ENCODE data around the gene PDE3B.
"Not testable (repeated sequence)": the region's sequence is repeated elsewhere in the genome, so short reads cannot be mapped to it uniquely, and the experiment has no call there.

Gene PDE3B

DNA sequence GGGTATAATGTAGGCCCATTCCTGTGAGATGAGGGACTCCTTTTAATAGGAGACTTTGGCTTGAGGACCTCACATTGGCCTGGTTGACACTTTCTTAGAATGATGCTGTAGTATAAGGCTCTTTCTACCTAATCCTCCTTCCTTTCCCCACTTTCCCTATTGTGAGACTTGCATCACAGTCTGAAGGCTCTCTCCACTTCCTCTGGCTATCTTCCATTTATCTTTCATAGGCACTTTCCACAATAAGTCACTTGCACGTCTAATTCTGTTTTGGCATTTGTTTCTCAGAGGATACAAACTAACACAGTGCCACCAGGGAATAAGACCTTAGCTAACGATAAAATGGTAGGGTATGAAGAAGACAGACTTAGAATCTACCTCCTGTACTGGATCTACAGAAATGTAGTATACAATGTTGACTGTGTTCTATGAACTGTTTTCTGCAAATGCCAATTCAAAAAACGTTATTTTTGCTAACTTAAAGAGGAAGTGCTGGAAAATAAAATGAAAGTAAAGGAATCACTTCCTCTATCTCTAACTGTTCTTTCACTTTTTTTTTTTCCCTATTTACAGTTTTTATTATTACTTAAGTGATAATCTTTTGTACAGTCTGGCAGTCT is 17.9 kb upstream of the PDE3B start:
- no peak overlapping the region for H3K27ac ChIP-seq (ENCODE audit: low read depth, low read length)
- no peak overlapping the region for H3K4me3 ChIP-seq (ENCODE audit: low read length)
- H3K27me3 ChIP-seq (ENCODE audit: control insufficient read depth, insufficient read depth, low read length), result no peaks in the 10 kb centered on the region
- H3K36me3 ChIP-seq (ENCODE audit: control insufficient read depth, insufficient read depth, low read length), result no peaks in the 10 kb centered on the region
- peaks cover 16% of the 10 kb centered on the region for H3K4me1 ChIP-seq (ENCODE audit: control insufficient read depth, insufficient read depth, low read length)
- no peak overlapping the region for H3K9ac ChIP-seq (ENCODE audit: low read length)

DNA sequence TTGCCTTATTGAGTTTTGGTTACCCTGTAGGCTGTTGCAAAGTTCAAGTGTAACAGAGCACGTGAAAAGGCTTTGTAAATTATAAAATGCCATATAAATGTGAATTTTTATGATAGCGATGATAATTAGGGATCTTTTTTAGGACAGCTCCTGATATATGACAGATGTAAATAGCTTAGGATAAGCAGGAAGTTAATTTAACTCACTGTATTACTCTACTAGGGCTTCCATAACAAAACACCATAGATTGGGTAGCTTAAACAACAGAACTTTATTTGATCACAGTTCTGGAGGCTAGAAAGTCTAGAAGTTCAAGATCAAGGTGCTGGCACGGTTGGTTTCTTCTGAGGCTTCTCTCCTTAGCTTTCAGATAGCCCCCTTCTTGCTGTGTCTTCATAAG is 17.0 kb upstream of the PDE3B start:
- Histone ChIP-seq H3K4me3 (ENCODE audit: low read length) (no peak overlapping the region), H3K4me1 (ENCODE audit: control insufficient read depth, insufficient read depth, low read length) (peaks cover 10% of the 10 kb centered on the region), H3K9ac (ENCODE audit: low read length) (no peak overlapping the region), H3K27ac (ENCODE audit: low read depth, low read length) (no peak overlapping the region), H3K36me3 (ENCODE audit: control insufficient read depth, insufficient read depth, low read length) (no peaks in the 10 kb centered on the region), H3K27me3 (ENCODE audit: control insufficient read depth, insufficient read depth, low read length) (no peaks in the 10 kb centered on the region)

DNA sequence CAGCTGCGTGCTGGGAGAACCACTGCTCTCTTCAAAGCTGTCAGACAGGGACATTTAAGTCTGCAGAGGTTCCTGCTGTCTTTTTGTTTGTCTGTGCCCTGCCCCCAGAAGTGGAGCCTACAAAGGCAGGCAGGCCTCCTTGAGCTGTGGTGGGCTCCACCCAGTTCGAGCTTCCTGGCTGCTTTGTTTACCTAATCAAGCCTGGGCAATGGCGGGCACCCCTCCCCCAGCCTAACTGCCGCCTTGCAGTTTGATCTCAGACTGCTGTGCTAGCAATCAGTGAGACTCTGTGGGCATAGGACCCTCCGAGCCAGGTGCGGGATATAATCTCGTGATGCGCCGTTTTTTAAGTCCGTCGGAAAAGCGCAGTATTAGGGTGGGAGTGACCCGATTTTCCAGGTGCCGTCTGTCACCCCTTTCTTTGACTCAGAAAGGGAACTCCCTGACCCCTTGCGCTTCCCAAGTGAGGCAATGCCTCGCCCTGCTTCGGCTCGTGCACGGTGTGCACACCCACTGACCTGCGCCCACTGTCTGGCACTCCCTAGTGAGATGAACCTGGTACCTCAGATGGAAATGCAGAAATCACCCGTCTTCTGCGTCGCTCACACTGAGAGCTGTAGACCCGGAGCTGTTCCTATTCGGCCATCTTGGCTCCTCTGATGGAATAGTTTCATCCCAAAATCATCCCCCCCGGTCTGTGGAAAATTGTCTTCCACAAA is 9.9 kb upstream of the PDE3B start:
- not testable (repeated sequence) for H3K9ac ChIP-seq (ENCODE audit: low read length)

DNA sequence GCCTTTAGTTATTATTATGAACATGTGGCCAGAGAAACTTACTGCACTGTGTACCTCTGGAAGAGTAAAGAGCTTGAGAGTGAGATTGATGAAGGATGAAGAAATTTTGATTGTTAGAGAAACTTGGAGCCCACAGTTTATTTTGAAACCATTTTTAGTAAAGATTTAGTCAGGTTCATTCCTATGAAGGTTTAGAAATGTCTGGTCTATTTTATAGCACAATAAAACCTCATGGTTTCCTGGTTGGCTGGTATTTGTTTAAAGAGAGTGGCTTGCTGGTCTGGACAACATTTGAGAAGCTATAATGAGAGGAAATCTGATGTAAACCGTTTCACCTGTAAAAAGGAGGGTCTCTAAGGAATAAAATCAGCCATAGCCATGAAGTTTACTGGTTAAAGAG is 8.8 kb upstream of the PDE3B start:
- Histone ChIP-seq H3K9ac (ENCODE audit: low read length) (no peak overlapping the region), H3K4me3 (ENCODE audit: low read length) (no peak overlapping the region), H3K27me3 (ENCODE audit: control insufficient read depth, insufficient read depth, low read length) (no peaks in the 10 kb centered on the region), H3K36me3 (ENCODE audit: control insufficient read depth, insufficient read depth, low read length) (no peaks in the 10 kb centered on the region), H3K4me1 (ENCODE audit: control insufficient read depth, insufficient read depth, low read length) (peaks cover 11% of the 10 kb centered on the region), H3K27ac (ENCODE audit: low read depth, low read length) (peak overlapping the region; percentile 43)

More for the DNA sequence above, 9.9 kb upstream of the PDE3B start:
- H3K27me3 ChIP-seq (ENCODE audit: control insufficient read depth, insufficient read depth, low read length); H3K27ac ChIP-seq (ENCODE audit: low read depth, low read length); H3K4me3 ChIP-seq (ENCODE audit: low read length); H3K36me3 ChIP-seq (ENCODE audit: control insufficient read depth, insufficient read depth, low read length): not testable (repeated sequence)
- peaks cover 11% of the 10 kb centered on the region for H3K4me1 ChIP-seq (ENCODE audit: control insufficient read depth, insufficient read depth, low read length)

DNA sequence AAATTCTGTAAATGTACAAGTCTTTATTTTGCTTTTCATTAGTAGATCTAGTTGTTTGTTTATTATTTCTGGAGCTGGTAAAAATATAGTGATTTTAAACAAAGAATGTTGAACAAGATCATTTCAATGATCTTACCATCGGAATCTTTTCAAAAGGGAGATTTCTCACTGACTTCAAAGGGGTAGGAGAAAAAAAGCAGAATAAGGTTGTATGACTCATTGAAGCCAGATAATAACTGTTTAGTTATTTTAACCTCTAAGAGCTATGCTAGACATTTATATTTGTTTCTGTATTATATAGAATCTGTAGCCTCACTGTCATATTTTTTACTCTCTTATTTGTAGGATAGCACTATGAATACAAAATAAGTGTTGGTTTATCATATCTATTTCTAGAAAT is 8.1 kb upstream of the PDE3B start:
- H3K9ac ChIP-seq (ENCODE audit: low read length), result no peak overlapping the region
- no peak overlapping the region for H3K27ac ChIP-seq (ENCODE audit: low read depth, low read length)
- H3K4me1 ChIP-seq (ENCODE audit: control insufficient read depth, insufficient read depth, low read length), result peaks cover 11% of the 10 kb centered on the region
- no peak overlapping the region for H3K4me3 ChIP-seq (ENCODE audit: low read length)
- no peaks in the 10 kb centered on the region for H3K27me3 ChIP-seq (ENCODE audit: control insufficient read depth, insufficient read depth, low read length)
- no peaks in the 10 kb centered on the region for H3K36me3 ChIP-seq (ENCODE audit: control insufficient read depth, insufficient read depth, low read length)

DNA sequence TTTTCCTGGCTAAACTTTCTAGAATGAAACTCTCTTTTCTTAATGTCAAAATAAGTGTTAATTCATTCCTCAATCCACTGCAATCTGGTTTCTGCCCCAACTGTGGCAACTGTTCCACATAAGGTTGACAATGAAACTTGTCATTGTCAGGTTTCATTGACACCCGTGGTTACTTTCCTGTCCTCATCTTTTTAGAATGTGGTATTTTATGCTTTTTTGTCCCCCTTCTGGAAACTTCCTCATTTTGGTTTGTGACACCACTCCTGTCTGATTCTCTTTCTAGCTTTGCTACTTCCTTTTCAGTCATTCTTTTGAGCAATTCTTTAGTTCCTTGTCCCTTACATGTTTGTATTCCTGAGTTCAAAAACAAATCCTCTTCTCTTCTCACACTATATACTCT is 7.5 kb upstream of the PDE3B start:
- peaks cover 11% of the 10 kb centered on the region for H3K4me1 ChIP-seq (ENCODE audit: control insufficient read depth, insufficient read depth, low read length)
- no peak overlapping the region for H3K9ac ChIP-seq (ENCODE audit: low read length)
- no peak overlapping the region for H3K27ac ChIP-seq (ENCODE audit: low read depth, low read length)
- no peak overlapping the region for H3K4me3 ChIP-seq (ENCODE audit: low read length)
- H3K36me3 ChIP-seq (ENCODE audit: control insufficient read depth, insufficient read depth, low read length), result no peaks in the 10 kb centered on the region
- no peaks in the 10 kb centered on the region for H3K27me3 ChIP-seq (ENCODE audit: control insufficient read depth, insufficient read depth, low read length)

DNA sequence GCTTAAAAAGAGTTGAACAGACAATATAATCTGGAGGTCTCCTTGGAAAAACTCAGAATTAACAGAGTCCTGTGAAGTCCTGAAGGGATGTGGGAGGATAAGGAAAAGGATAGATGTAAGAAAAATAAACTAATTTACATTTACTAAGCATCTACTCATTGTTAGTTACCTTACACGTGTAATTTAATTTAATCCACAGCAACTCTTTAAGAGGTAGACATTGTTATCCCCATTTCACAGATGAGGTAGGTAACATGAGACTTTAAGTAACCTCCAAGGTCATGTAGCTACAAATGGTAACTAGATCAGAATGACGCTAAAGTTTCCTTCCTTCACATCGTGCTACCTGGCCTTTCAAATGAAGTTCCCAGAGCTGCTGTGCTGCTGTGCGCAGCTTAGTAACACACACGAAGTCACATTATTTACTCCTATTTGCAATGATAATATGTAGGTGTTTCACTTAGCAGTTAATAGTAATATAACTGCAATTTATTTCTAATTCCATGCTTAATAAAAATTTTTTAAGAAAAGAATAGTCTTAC is 5.7 kb upstream of the PDE3B start:
- H3K27ac ChIP-seq (ENCODE audit: low read depth, low read length), result peak overlapping the region; percentile 37
- no peak overlapping the region for H3K9ac ChIP-seq (ENCODE audit: low read length)
- no peaks in the 10 kb centered on the region for H3K36me3 ChIP-seq (ENCODE audit: control insufficient read depth, insufficient read depth, low read length)
- peaks cover 21% of the 10 kb centered on the region for H3K4me1 ChIP-seq (ENCODE audit: control insufficient read depth, insufficient read depth, low read length)
- H3K4me3 ChIP-seq (ENCODE audit: low read length), result no peak overlapping the region
- H3K27me3 ChIP-seq (ENCODE audit: control insufficient read depth, insufficient read depth, low read length), result no peaks in the 10 kb centered on the region

DNA sequence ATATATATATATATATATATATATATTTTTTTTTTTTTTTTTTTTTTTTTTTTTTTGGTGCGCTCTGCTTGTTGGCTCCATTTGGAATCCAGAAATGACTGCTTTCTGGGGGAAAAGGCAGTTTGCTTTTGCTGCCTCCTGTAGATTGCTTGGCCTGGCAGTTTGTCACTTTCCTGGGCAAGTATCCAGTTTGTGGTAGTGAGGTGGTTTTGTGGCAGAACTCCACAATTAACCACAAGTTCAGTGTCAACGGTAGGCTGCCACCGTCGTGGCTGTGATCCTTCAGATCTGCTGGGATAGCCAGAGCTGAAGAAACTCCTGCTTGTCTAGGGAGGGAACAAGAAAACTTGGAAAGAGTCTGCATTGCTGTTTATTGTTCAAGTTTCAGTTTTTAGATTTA is 5.0 kb upstream of the PDE3B start:
- Histone ChIP-seq H3K4me3 (ENCODE audit: low read length) (no peak overlapping the region), H3K27me3 (ENCODE audit: control insufficient read depth, insufficient read depth, low read length) (no peaks in the 10 kb centered on the region), H3K27ac (ENCODE audit: low read depth, low read length) (no peak overlapping the region), H3K36me3 (ENCODE audit: control insufficient read depth, insufficient read depth, low read length) (no peaks in the 10 kb centered on the region), H3K9ac (ENCODE audit: low read length) (no peak overlapping the region), H3K4me1 (ENCODE audit: control insufficient read depth, insufficient read depth, low read length) (peaks cover 21% of the 10 kb centered on the region)

DNA sequence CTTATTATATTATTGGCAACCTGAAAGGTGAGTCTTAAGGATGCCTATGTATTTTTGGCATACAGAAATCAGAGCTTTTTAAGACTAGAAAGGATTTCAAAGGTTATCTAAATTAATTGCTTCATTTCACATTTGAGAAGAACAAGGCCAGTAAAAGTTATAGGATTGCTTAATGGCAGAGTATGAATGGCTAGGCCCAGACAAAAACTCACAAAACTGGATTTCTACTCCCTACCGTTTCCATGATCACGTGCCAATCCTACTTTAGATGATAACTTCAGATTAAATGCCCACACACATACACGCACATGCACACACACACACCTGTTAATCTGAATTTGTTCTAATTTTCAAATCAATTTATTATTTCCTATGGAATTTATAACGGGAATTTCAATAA is 1.8 kb upstream of the PDE3B start:
- Histone ChIP-seq H3K4me1 (ENCODE audit: control insufficient read depth, insufficient read depth, low read length) (peaks cover 14% of the 10 kb centered on the region), H3K9ac (ENCODE audit: low read length) (no peak overlapping the region), H3K36me3 (ENCODE audit: control insufficient read depth, insufficient read depth, low read length) (no peaks in the 10 kb centered on the region), H3K4me3 (ENCODE audit: low read length) (peak overlapping the region; percentile 9), H3K27ac (ENCODE audit: low read depth, low read length) (peak overlapping the region; percentile 21), H3K27me3 (ENCODE audit: control insufficient read depth, insufficient read depth, low read length) (no peaks in the 10 kb centered on the region)

DNA sequence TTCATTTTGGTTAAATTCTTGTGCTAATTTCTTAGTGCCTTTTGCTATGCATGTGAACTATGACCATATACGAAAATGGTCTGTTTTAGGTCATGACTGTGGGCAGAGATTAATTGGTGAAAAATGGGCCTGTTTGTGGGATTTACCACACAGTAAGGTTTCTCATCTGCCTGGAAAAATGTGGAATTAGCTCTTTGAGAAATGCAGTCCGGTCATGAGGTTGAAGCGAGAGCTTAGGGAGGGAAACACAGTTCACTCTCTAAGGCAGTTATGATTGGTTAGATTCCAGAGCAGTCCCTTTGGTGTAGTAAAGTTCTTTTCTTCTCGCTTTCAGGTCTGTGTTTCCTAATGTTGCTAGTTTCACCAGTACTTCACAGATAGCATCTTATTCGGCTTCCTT is 1.2 kb upstream of the PDE3B start:
- peaks cover 14% of the 10 kb centered on the region for H3K4me1 ChIP-seq (ENCODE audit: control insufficient read depth, insufficient read depth, low read length)
- H3K27ac ChIP-seq (ENCODE audit: low read depth, low read length), result peak overlapping the region; percentile 84
- H3K4me3 ChIP-seq (ENCODE audit: low read length), result peak overlapping the region; percentile 92
- no peaks in the 10 kb centered on the region for H3K27me3 ChIP-seq (ENCODE audit: control insufficient read depth, insufficient read depth, low read length)
- H3K36me3 ChIP-seq (ENCODE audit: control insufficient read depth, insufficient read depth, low read length), result no peaks in the 10 kb centered on the region
- H3K9ac ChIP-seq (ENCODE audit: low read length), result peak overlapping the region; percentile 18

DNA sequence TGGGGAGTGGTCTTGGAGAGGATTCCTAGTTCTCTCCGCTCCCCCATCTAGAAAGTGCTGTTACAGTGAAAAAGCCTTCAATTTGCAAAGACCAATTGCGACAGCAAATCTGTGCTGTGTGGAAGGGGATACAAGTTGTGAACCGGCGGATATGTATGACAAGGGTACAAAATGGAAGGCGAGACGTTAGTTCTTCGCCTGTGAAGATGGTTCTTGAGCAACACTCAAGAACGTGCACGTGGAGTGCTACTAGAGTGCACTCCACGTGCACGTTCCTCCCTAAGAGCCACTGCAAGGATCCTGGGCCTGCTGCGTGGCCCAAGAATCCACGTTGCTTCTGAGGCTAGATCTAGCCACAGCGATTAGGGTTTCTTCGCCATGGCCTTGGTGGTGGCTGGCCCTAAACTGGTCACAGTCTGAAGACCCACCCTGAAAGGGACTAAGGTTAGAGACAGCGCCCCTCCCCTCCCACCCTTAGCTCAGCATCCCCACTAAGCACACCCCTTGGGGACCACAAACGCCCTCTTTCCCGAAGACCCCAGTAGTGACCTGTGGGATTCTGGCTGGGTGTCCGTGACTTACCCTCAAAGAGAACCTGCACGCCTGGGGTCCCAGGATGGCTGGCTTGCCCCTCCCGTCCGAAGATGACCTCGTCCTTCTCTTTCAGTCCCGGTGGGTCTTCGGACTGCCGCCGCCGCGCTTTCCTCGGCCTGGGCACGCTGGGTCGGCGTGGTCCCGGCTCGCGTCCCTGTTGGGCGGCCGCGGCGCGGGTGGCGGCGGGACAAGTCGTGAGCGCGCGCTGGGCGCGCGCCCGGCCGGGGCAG is 519 bp upstream of the PDE3B start:
- H3K4me3 ChIP-seq (ENCODE audit: low read length), result peak overlapping the region; percentile 92
- peak overlapping the region; percentile 84 for H3K27ac ChIP-seq (ENCODE audit: low read depth, low read length)
- peak overlapping the region; percentile 49 for H3K9ac ChIP-seq (ENCODE audit: low read length)
- peaks cover 12% of the 10 kb centered on the region for H3K4me1 ChIP-seq (ENCODE audit: control insufficient read depth, insufficient read depth, low read length)
- H3K36me3 ChIP-seq (ENCODE audit: control insufficient read depth, insufficient read depth, low read length), result no peaks in the 10 kb centered on the region
- H3K27me3 ChIP-seq (ENCODE audit: control insufficient read depth, insufficient read depth, low read length), result no peaks in the 10 kb centered on the region

DNA sequence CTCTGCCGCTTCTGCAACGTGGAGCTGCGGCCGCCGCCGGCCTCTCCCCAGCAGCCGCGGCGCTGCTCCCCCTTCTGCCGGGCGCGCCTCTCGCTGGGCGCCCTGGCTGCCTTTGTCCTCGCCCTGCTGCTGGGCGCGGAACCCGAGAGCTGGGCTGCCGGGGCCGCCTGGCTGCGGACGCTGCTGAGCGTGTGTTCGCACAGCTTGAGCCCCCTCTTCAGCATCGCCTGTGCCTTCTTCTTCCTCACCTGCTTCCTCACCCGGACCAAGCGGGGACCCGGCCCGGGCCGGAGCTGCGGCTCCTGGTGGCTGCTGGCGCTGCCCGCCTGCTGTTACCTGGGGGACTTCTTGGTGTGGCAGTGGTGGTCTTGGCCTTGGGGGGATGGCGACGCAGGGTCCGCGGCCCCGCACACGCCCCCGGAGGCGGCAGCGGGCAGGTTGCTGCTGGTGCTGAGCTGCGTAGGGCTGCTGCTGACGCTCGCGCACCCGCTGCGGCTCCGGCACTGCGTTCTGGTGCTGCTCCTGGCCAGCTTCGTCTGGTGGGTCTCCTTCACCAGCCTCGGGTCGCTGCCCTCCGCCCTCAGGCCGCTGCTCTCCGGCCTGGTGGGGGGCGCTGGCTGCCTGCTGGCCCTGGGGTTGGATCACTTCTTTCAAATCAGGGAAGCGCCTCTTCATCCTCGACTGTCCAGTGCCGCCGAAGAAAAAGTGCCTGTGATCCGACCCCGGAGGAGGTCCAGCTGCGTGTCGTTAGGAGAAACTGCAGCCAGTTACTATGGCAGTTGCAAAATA is 816 bp downstream of the PDE3B start:
- H3K9ac ChIP-seq (ENCODE audit: low read length), result peak overlapping the region; percentile 88
- no peaks in the 10 kb centered on the region for H3K27me3 ChIP-seq (ENCODE audit: control insufficient read depth, insufficient read depth, low read length)
- peaks cover 12% of the 10 kb centered on the region for H3K4me1 ChIP-seq (ENCODE audit: control insufficient read depth, insufficient read depth, low read length)
- H3K36me3 ChIP-seq (ENCODE audit: control insufficient read depth, insufficient read depth, low read length), result no peaks in the 10 kb centered on the region
- peak overlapping the region; percentile 84 for H3K27ac ChIP-seq (ENCODE audit: low read depth, low read length)
- H3K4me3 ChIP-seq (ENCODE audit: low read length), result peak overlapping the region; percentile 92
